Loucy (cell line): ENCODE results near the gene ATOH8.

ENCODE experiments used
- CTCF ChIP-seq: fragments of 200-600 bp; sonication (generic); conservative IDR thresholded peaks from 2 replicates; pipeline ENCODE4 v1.5.1; 2014; ENCODE audit warnings: mild to moderate bottlenecking, antibody characterized with exemption, low read length
- EZH2phosphoT487 ChIP-seq: fragments of 200-600 bp; IDR thresholded peaks from 2 replicates; pipeline ENCODE4 v1.6.1; 2018; ENCODE audit warnings: antibody characterized with exemption, mild to moderate bottlenecking, moderate library complexity, borderline replicate concordance

GRCh38 chr2:85746321-85747004 lies 7.3 kb upstream of the ATOH8 start:
- TF ChIP-seq CTCF (no peak), EZH2phosphoT487 (no peak)
